Common myeloid progenitor, CD34-positive (primary cell): ENCODE data around the gene RAPGEFL1.

Source experiments
- CTCF ChIA-PET: fragments of 350-600 bp; sonication (Branson Sonifier 250); formaldehyde crosslinking; loops from one replicate; lab custom pipeline; 2021; ENCODE audit warnings: antibody characterized with exemption; lab: Charles Lee
- POLR2A ChIA-PET: fragments of 350-600 bp; sonication (Branson Sonifier 250); formaldehyde crosslinking; loops from one replicate; lab custom pipeline; 2021; ENCODE audit warnings: antibody characterized with exemption; lab: Charles Lee
- DNase-seq, 3 donors: peaks; one replicate each; pipeline versions ENCODE4 v3.0.0 to v3.0.0-alpha.2; 2013
- H3K27ac ChIP-seq, 2 experiments: 1 replicate in 1 of 2; 2 replicates in 1 of 2; pipeline ENCODE4 v1.7.0; 2013; ENCODE audit warnings: inconsistent platforms in 2 of 2, low read length in 2 of 2, mild to moderate bottlenecking in 2 of 2, low read depth in 1 of 2, moderate library complexity in 1 of 2; ENCODE audit not compliant: severe bottlenecking in 2 of 2, insufficient read depth in 1 of 2, poor library complexity in 1 of 2
- H3K27me3 ChIP-seq, 5 experiments: replicated peaks in 2 of 5; 1 replicate in 3 of 5; 2 replicates in 2 of 5; pipeline versions ENCODE4 v1.6.1 to v1.7.0; 2013; ENCODE audit warnings: low read length in 4 of 5, mild to moderate bottlenecking in 2 of 5, moderate library complexity in 2 of 5, inconsistent platforms in 1 of 5; ENCODE audit not compliant: insufficient read depth in 5 of 5, control insufficient read depth in 4 of 5
- H3K36me3 ChIP-seq, 4 experiments: 1 replicate in 2 of 4; 2 replicates in 2 of 4; pipeline versions ENCODE4 v1.6.1 to v1.7.0; 2013; ENCODE audit warnings: low read length in 3 of 4, control low read depth in 1 of 4, mild to moderate bottlenecking in 1 of 4; ENCODE audit not compliant: control insufficient read depth in 4 of 4, insufficient read depth in 4 of 4
- H3K4me1 ChIP-seq, 4 experiments: 1 replicate in 3 of 4; 2 replicates in 1 of 4; pipeline versions ENCODE4 v1.6.1 to v1.7.1; 2013; ENCODE audit warnings: low read length in 3 of 4, mild to moderate bottlenecking in 3 of 4, control low read depth in 1 of 4, inconsistent platforms in 1 of 4, moderate library complexity in 1 of 4; ENCODE audit not compliant: control insufficient read depth in 4 of 4, insufficient read depth in 4 of 4; ENCODE audit errors: control extremely low read depth in 1 of 4
- H3K4me3 ChIP-seq, 7 experiments: 1 replicate in 4 of 7; 2 replicates in 3 of 7; pipeline versions ENCODE4 v1.5.1 to v1.7.0; 2013; ENCODE audit warnings: mild to moderate bottlenecking in 7 of 7, low read length in 6 of 7, moderate library complexity in 6 of 7, inconsistent platforms in 2 of 7, low read depth in 2 of 7, control low read depth in 1 of 7; ENCODE audit not compliant: insufficient read depth in 4 of 7, control insufficient read depth in 1 of 7; ENCODE audit errors: extremely low read depth in 1 of 7
- H3K9me3 ChIP-seq, 5 experiments: 1 replicate in 4 of 5; 2 replicates in 1 of 5; pipeline versions ENCODE4 v1.6.1 to v1.7.1; 2013; ENCODE audit warnings: low read length in 4 of 5, mild to moderate bottlenecking in 2 of 5, inconsistent platforms in 1 of 5, low read depth in 1 of 5, moderate library complexity in 1 of 5; ENCODE audit not compliant: control insufficient read depth in 4 of 5, insufficient read depth in 2 of 5; ENCODE audit errors: control extremely low read depth in 1 of 5
- WGBS: methylation state at CpG from one replicate; pipeline ENCODE4 v1.1.5; 2013; ENCODE audit not compliant: insufficient coverage; 5-methylcytosine and 5-hydroxymethylcytosine counted together

RAPGEFL1 gene

DNA sequence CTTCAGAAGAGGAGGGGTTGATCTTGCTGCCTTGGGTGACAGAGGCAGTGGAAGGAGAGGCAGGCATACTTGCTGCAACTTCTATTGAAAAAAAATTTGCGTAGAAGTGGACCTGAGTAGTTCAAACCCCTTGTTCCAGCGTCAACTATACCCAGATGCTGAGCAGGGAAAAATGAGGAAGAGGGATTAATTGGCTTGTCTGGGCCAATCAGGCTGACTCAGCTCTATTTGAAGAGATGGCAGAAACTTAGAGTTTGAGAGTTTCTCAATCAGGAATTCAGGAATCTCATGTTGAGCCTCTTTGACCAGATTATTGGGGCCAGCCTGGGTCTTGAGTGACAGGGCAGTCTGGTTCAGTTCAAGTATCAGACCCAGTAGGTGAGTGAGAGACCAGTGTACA, 19.3 kb upstream of the RAPGEFL1 start:
- ChIA-PET POLR2A (no interaction called here), CTCF (interaction anchor here (2.5 to 3.4 kb wide), 2 partner anchors 10 to 44 kb away, joined by 14 read pairs; no protein-coding TSS in a partner anchor)
- Histone ChIP-seq H3K36me3 (peaks cover 22 to 40% (median 27%) of the 10 kb centered on the region in 4 experiments), H3K27ac (no peak overlapping the region), H3K27me3 (no peaks in the 10 kb centered on the region), H3K9me3 (no peaks in the 10 kb centered on the region), H3K4me3 (no peak overlapping the region), H3K4me1 (peaks cover 0 to 15% (median 7%) of the 10 kb centered on the region in 4 experiments)
- peak in 2 of 3 donors; percentile 16 to 33 for DNase-seq
- WGBS: 14% methylated on average over 1 of the region's 2 CpGs

DNA sequence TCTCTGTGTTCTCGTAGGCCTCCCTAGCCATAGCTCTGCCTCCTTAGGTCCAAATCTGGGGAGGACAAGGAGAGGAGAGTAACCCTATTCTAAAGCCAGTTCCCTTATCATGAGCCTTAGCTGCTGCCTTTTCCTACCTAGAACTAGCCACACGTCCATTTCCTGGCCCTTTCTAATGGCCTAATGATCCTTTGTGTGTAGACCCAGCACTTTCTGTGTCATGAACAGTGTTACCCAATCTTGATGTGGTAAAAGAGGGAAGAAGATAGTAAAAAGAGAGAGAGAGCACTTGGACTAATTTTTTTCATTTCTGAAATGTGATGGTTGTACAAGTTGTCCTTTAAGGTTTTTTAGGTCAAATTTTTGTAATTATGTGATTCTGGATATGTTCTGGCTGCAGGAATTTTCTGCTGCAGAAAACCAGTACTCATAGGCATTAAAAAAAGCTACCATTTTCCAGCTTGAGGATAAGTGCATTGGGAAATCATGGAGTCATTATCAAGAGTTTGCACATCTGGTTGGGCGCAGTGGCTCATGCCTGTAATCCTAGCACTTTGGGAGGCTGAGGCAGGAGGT, 18.7 kb upstream of the RAPGEFL1 start:
- no peak for DNase-seq
- WGBS: 95% methylated on average over 3 of the region's 3 CpGs
- H3K4me1 ChIP-seq: peaks cover 0 to 11% (median 5%) of the 10 kb centered on the region in 4 experiments
- no peaks in the 10 kb centered on the region for H3K27me3 ChIP-seq
- H3K36me3 ChIP-seq: peaks cover 23 to 40% (median 31%) of the 10 kb centered on the region in 4 experiments
- POLR2A ChIA-PET: interaction anchor here (0.6 kb wide), 1 partner anchor 18 kb away, joined by 5 read pairs; no protein-coding TSS in a partner anchor
- no peak overlapping the region for H3K4me3 ChIP-seq
- H3K27ac ChIP-seq: no peak overlapping the region
- H3K9me3 ChIP-seq: no peaks in the 10 kb centered on the region
- CTCF ChIA-PET: interaction anchor here (0.7 to 3.4 kb wide), 3 partner anchors 9 to 45 kb away, joined by 3 to 14 read pairs (median 14); no protein-coding TSS in a partner anchor

DNA sequence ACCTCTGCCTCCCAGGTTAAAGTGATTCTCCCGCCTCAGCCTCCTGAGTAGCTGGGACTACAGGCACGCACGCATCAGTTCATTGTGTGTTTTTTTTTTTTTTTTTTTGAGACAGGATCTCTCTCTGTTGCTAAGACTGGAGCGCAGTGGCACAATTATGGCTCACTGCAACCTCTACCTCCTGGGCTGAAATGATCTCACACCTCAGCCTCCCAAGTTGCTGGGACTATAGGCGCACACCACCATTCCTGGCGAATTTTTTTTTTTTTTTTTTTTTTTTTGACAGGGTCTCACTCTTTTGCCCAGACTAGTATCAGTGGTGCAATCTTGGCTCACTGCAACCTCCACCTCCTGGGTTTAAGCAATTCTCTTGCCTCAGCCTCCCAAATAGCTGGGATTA, 17.8 kb upstream of the RAPGEFL1 start:
- Histone ChIP-seq H3K36me3 (peaks cover 26 to 42% (median 34%) of the 10 kb centered on the region in 4 experiments), H3K4me1 (peaks cover 0 to 9% (median 3%) of the 10 kb centered on the region in 4 experiments), H3K9me3 (no peaks in the 10 kb centered on the region), H3K27me3 (no peaks in the 10 kb centered on the region), H3K4me3 (no peak overlapping the region), H3K27ac (no peak overlapping the region)
- POLR2A ChIA-PET: interaction anchor here (0.6 kb wide), 1 partner anchor 19 kb away, joined by 5 read pairs; no protein-coding TSS in a partner anchor
- DNase-seq: no peak
- WGBS: no CpG with 5 or more reads among the region's 6 CpGs
- CTCF ChIA-PET: interaction anchor here (2.5 to 3.4 kb wide), 2 partner anchors 8 to 46 kb away, joined by 14 read pairs; no protein-coding TSS in a partner anchor

DNA sequence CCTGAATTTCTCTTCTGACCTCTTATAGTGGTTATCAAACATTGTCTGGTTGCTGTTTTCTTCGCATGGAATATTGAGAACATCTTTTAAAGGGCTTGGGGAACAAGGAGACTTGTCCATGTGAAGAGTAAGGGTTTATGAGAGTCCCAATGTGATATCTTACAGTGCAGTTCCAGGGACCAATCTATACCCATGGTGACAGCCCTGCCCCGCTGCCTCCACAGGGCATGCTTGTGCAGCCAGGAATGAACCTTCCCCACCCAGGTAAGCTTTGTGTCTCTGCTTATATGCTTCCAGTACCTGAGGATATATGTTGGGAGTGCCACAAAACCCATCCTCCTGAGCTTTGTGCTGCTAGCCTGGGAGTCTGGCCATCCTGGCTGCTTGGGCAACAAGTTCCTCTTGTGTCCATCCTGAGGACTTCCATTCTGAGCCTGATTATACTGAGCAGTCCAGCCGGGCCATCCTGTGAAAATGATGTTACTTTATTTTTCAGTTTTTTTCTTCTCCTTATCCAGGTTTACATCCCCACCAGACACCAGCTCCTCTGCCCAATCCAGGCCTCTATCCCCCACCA, 9.5 kb upstream of the RAPGEFL1 start:
- Histone ChIP-seq H3K27me3 (no peaks in the 10 kb centered on the region), H3K4me3 (no peak overlapping the region), H3K4me1 (no peaks in the 10 kb centered on the region), H3K9me3 (no peaks in the 10 kb centered on the region), H3K27ac (no peak overlapping the region), H3K36me3 (peaks cover 29 to 89% (median 62%) of the 10 kb centered on the region in 4 experiments)
- whole genome bisulfite sequencing: 100% methylated on average over 2 of the region's 3 CpGs
- POLR2A ChIA-PET: interaction anchor here (1.0 kb wide), 1 partner anchor 55 kb away, joined by 4 read pairs; no protein-coding TSS in a partner anchor
- CTCF ChIA-PET: interaction anchor here (0.6 to 6.4 kb wide), 27 partner anchors 8 to 159 kb away, joined by 3 to 91 read pairs (median 4); partner anchors contain the start of genes NR1D1 and THRA
- no peak for DNase-seq

DNA sequence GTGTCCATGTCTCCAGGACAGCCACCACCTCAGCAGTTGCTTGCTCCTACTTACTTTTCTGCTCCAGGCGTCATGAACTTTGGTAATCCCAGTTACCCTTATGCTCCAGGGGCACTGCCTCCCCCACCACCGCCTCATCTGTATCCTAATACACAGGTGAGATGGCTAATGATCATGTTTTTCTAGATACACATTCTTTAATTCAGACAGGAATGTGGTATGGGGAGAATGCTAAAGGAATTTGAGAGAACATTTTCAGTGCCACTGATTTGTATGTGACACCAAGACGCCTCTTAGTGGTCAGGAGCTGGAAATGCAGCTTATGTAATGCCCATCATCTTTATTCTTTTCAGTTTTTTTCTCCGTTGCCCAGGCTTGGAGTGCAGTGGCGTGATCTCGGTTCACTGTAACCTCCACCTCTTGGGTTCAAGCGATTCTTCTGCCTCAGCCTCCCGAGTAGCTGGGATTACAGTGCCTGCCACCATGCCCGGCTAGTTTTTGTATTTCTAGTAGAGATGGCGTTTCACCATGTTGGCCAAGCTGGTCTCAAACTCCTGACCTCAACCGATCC, 8.9 kb upstream of the RAPGEFL1 start:
- H3K36me3 ChIP-seq: peaks cover 27 to 86% (median 59%) of the 10 kb centered on the region in 4 experiments
- no peak overlapping the region for H3K27ac ChIP-seq
- CTCF ChIA-PET: interaction anchor here (0.8 to 6.4 kb wide), 30 partner anchors 9 to 160 kb away, joined by 3 to 91 read pairs (median 5); partner anchors contain the start of genes CSF3, NR1D1 and RAPGEFL1
- no peak overlapping the region for H3K4me3 ChIP-seq
- POLR2A ChIA-PET: interaction anchor here (0.8 to 1.0 kb wide), 2 partner anchors 55 to 129 kb away, joined by 3 to 4 read pairs; no protein-coding TSS in a partner anchor
- no peaks in the 10 kb centered on the region for H3K27me3 ChIP-seq
- peak; percentile 60 to 78 (median 74) for DNase-seq
- no peaks in the 10 kb centered on the region for H3K4me1 ChIP-seq
- no peaks in the 10 kb centered on the region for H3K9me3 ChIP-seq
- 54% methylated on average over 10 of the region's 11 CpGs for WGBS

DNA sequence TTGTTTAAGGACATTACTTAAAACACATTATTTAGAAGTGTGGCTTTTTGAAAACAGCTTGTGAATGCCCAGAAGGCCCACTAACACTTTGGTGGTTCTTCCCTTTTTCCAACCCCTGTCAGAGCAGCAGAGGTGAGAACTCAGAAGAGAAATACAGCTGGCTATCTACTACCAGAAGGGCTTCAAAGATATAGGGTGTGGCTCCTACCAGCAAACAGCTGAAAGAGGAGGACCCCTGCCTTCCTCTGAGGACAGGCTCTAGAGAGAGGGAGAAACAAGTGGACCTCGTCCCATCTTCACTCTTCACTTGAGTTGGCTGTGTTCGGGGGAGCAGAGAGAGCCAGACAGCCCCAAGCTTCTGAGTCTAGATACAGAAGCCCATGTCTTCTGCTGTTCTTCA, 6.9 kb upstream of the RAPGEFL1 start:
- WGBS: 94% methylated on average over 2 of the region's 2 CpGs
- CTCF ChIA-PET: interaction anchor here (0.8 to 1.6 kb wide), 7 partner anchors 20 to 144 kb away, joined by 3 to 12 read pairs (median 3); no protein-coding TSS in a partner anchor
- Histone ChIP-seq H3K4me1 (no peaks in the 10 kb centered on the region), H3K36me3 (peaks cover 29 to 76% (median 52%) of the 10 kb centered on the region in 4 experiments), H3K4me3 (no peak overlapping the region), H3K27me3 (no peaks in the 10 kb centered on the region), H3K9me3 (no peaks in the 10 kb centered on the region), H3K27ac (no peak overlapping the region)
- POLR2A ChIA-PET: no interaction called here
- no peak for DNase-seq
